NCI-H2196 treated with DMSO at 0.1 percent for 48 hours (cell line): ENCODE data around the gene PDE4D.

Source experiments
- DNase-seq: peaks from one replicate; lab custom pipeline; 2025; ENCODE audit not compliant: unreplicated experiment; lab: John Stamatoyannopoulos, UW

The PDE4D gene

GRCh38 chr5:59893429-59894227 is at the start of gene PDE4D:
TSS of gene PDE4D (minus strand) at chr5:59893726.
- DNase-seq = no peak

GRCh38 chr5:59937633-59938032 is 44.1 kb upstream of the PDE4D start:
- no peak for DNase-seq

GRCh38 chr5:59923465-59923864 is 29.9 kb upstream of the PDE4D start:
- DNase-seq = no peak

GRCh38 chr5:59922220-59922619 is 28.7 kb upstream of the PDE4D start:
- no peak for DNase-seq

GRCh38 chr5:59921816-59922215 is 28.3 kb upstream of the PDE4D start:
- DNase-seq = no peak

- DNase-seq = no peak
These were observed 26.0 kb upstream of the PDE4D start for GRCh38 chr5:59919484-59919883.

- DNase-seq = no peak
These were observed 23.6 kb upstream of the PDE4D start for GRCh38 chr5:59917121-59917520.

- DNase-seq = no peak
These were observed 11.7 kb upstream of the PDE4D start for GRCh38 chr5:59905188-59905587.

GRCh38 chr5:59897075-59897474 is 3.5 kb upstream of the PDE4D start:
- DNase-seq = no peak

- no peak for DNase-seq
These were observed 1.4 kb downstream of the PDE4D start for GRCh38 chr5:59891962-59892643.

GRCh38 chr5:59887274-59887673 is 6.3 kb downstream of the PDE4D start:
- DNase-seq = no peak

- DNase-seq = no peak
These were observed 18.9 kb downstream of the PDE4D start for GRCh38 chr5:59874675-59875074.

GRCh38 chr5:59873113-59873512 is 20.4 kb downstream of the PDE4D start:
- DNase-seq = no peak

- no peak for DNase-seq
These were observed 26.9 kb downstream of the PDE4D start for GRCh38 chr5:59866661-59867060.

GRCh38 chr5:59864718-59865117 is 28.8 kb downstream of the PDE4D start:
- no peak for DNase-seq

GRCh38 chr5:59863777-59864176 is 29.7 kb downstream of the PDE4D start:
- no peak for DNase-seq

GRCh38 chr5:59856358-59856757 is 37.2 kb downstream of the PDE4D start:
- DNase-seq = no peak

- DNase-seq = no peak
These were observed 42.8 kb downstream of the PDE4D start for GRCh38 chr5:59850766-59851165.

- DNase-seq = no peak
These were observed 45.9 kb downstream of the PDE4D start for GRCh38 chr5:59847586-59847985.

GRCh38 chr5:59845730-59846129 is 47.8 kb downstream of the PDE4D start:
- DNase-seq = no peak

GRCh38 chr5:59843511-59844213 is 49.9 kb downstream of the PDE4D start:
- no peak for DNase-seq

- no peak for DNase-seq
These were observed 50.5 kb downstream of the PDE4D start for GRCh38 chr5:59842999-59843398.
